Measurements from ENCODE around the gene EIF4G3.

- no peak for TF ChIP-seq POLR2A (IDR thresholded peaks at IDR 0.05)
- no peak for TF ChIP-seq POLR2AphosphoS5 (IDR thresholded peaks at IDR 0.05)
- no peak for TF ChIP-seq CTCF (IDR thresholded peaks at IDR 0.05)
Observed at GRCh38 chr1:20998826-20999225, 177.9 kb downstream of the EIF4G3 start.

All from transverse colon (tissue), 4 donors.